ENCODE data around the gene GRM7. TPM values are rescaled to one million over a fixed set of nuclear protein-coding genes. Genes with fewer than 3 reads are reported as not detected.

GRM7 gene
- total RNA-seq, 1 donor from 2014 or later = 9.9 TPM

DNA sequence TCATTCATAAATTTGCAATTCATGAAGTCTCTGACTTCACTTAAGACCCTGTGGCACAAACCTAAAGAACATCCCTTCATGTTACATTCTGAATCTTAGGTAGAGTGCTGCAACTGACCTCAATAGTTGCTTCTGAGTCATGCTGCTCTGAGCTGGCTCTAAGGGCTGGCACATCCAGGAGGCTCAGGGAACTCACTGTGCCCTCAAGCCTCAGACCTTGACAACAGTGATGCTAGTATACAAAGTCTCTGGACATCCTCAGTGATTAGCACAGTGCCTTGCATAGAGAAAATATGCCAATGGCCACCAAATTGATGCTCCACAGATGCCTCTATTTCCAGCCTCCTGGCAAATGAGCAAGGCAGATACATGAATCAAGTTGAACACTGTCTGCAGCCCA, 899.8 kb downstream of the GRM7 start:
- Mint-ChIP-seq H3K36me3 (no peaks in the 10 kb centered on the region), H3K27ac (no peak overlapping the region), H3K4me1 (ENCODE audit: unreplicated experiment) (no peaks in the 10 kb centered on the region), H3K9me3 (peaks cover 11% of the 10 kb centered on the region), H3K4me3 (no peak overlapping the region), H3K27me3 (no peaks in the 10 kb centered on the region)
- no peak for DNase-seq (ENCODE audit: extremely low spot score, unreplicated experiment)
- TF ChIP-seq, protein P1, sequence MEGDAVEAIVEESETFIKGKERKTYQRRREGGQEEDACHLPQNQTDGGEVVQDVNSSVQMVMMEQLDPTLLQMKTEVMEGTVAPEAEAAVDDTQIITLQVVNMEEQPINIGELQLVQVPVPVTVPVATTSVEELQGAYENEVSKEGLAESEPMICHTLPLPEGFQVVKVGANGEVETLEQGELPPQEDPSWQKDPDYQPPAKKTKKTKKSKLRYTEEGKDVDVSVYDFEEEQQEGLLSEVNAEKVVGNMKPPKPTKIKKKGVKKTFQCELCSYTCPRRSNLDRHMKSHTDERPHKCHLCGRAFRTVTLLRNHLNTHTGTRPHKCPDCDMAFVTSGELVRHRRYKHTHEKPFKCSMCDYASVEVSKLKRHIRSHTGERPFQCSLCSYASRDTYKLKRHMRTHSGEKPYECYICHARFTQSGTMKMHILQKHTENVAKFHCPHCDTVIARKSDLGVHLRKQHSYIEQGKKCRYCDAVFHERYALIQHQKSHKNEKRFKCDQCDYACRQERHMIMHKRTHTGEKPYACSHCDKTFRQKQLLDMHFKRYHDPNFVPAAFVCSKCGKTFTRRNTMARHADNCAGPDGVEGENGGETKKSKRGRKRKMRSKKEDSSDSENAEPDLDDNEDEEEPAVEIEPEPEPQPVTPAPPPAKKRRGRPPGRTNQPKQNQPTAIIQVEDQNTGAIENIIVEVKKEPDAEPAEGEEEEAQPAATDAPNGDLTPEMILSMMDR (conservative IDR thresholded peaks at IDR 0.05) = no peak

DNA sequence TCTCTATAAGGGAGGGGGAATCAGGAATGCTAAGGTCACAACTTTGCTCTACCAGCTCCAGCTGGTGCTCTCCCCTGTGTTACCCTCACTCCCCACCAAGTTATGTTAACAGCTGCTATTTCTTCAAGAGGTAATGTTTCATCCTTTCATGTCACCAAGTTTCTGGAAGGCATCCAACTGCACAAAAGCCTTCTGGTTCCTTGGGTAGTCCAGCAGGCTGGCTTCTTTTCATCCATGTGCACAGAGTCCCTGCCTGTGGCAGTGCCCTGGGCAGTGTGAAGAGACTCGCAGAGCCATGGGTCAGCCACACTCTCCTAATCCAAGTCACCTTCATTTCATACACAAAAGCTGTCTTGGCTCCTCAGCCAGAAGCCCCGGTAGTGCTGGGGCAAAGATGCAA, 903.2 kb downstream of the GRM7 start:
- no peaks in the 10 kb centered on the region for H3K27me3 Mint-ChIP-seq
- no peak overlapping the region for H3K4me3 Mint-ChIP-seq
- no peak for DNase-seq (ENCODE audit: extremely low spot score, unreplicated experiment)
- peaks cover 6% of the 10 kb centered on the region for H3K9me3 Mint-ChIP-seq
- TF ChIP-seq, protein P1 (conservative IDR thresholded peaks at IDR 0.05) = no peak
- H3K4me1 Mint-ChIP-seq (ENCODE audit: unreplicated experiment) = no peaks in the 10 kb centered on the region
- H3K36me3 Mint-ChIP-seq = no peaks in the 10 kb centered on the region
- H3K27ac Mint-ChIP-seq = no peak overlapping the region

DNA sequence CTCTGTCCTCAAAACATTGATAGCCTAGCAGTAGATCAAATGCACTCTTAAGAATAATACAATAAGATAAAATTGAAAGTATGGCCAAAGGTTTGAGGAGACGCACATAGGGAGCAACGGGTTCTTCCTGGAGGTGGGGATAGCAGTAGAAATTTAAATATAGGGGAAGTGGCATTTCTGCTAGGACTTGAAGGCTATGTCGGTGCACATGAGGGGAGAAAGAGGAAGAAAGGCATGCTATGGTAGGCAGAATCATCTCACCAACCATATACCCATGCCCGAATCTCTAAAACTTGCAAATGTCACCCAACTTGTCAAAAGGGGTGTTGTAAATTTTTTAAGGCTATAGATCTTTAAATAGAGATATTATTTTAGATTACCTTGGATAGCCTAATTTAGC, 905.6 kb downstream of the GRM7 start:
- no peak overlapping the region for H3K27ac Mint-ChIP-seq
- peaks cover 6% of the 10 kb centered on the region for H3K9me3 Mint-ChIP-seq
- no peaks in the 10 kb centered on the region for H3K36me3 Mint-ChIP-seq
- H3K4me3 Mint-ChIP-seq = no peak overlapping the region
- DNase-seq (ENCODE audit: extremely low spot score, unreplicated experiment) = no peak
- peaks cover 2% of the 10 kb centered on the region for H3K27me3 Mint-ChIP-seq
- H3K4me1 Mint-ChIP-seq (ENCODE audit: unreplicated experiment) = no peaks in the 10 kb centered on the region
- TF ChIP-seq, protein P1 (conservative IDR thresholded peaks at IDR 0.05) = no peak

DNA sequence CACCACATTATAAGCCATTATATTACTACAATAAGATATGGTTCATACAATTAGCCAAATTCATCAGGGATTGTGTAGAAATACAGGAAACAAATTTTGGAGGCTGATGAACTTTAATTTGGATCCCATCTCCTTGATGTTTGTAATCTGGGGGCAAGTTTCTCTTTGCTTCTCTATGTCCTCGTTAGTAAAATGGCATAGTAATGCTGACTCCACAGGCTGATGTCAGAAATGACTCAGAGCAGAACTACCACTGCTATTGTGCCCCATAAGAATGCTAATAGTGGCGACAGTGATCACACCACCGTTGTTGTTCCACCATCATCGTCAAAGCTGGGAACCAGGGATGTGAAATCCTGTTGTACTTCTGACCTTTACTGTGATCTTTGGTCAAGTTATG, 918.4 kb downstream of the GRM7 start:
- TF ChIP-seq, protein P1 (conservative IDR thresholded peaks at IDR 0.05) = no peak
- Mint-ChIP-seq H3K36me3 (no peaks in the 10 kb centered on the region), H3K4me3 (no peak overlapping the region), H3K9me3 (no peaks in the 10 kb centered on the region), H3K27me3 (no peaks in the 10 kb centered on the region), H3K4me1 (ENCODE audit: unreplicated experiment) (no peaks in the 10 kb centered on the region), H3K27ac (no peak overlapping the region)
- DNase-seq (ENCODE audit: extremely low spot score, unreplicated experiment) = no peak

DNA sequence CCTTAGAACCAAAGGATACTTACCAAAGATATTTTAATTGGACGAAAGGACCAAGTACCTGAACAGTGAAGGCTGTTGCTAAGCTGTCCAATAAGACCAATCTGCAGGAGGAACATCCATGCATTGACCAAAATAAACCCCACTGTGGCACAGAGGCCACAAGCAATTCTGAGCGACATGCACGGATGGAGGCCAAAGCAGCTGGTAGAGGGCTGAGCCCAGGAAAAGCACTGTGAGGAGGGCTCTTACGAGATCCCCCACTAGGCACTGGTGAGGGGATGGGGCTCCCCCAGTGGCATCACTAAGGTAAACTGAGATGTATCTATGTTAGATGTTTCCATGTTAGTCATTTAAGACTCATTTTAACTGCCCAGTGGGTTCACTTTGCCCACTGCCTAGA, 920.5 kb downstream of the GRM7 start:
- Mint-ChIP-seq H3K36me3 (no peaks in the 10 kb centered on the region), H3K4me1 (ENCODE audit: unreplicated experiment) (no peaks in the 10 kb centered on the region), H3K27ac (no peak overlapping the region), H3K4me3 (no peak overlapping the region), H3K27me3 (no peaks in the 10 kb centered on the region), H3K9me3 (no peaks in the 10 kb centered on the region)
- TF ChIP-seq, protein P1 (conservative IDR thresholded peaks at IDR 0.05) = no peak
- DNase-seq (ENCODE audit: extremely low spot score, unreplicated experiment) = no peak
